ENCODE data around the gene STK17A. TPM values are rescaled to one million over a fixed set of nuclear protein-coding genes. Genes with fewer than 3 reads are reported as not detected.

STK17A gene
- 10 to 100 TPM; 61.7 to 67.6 TPM for total RNA-seq

DNA sequence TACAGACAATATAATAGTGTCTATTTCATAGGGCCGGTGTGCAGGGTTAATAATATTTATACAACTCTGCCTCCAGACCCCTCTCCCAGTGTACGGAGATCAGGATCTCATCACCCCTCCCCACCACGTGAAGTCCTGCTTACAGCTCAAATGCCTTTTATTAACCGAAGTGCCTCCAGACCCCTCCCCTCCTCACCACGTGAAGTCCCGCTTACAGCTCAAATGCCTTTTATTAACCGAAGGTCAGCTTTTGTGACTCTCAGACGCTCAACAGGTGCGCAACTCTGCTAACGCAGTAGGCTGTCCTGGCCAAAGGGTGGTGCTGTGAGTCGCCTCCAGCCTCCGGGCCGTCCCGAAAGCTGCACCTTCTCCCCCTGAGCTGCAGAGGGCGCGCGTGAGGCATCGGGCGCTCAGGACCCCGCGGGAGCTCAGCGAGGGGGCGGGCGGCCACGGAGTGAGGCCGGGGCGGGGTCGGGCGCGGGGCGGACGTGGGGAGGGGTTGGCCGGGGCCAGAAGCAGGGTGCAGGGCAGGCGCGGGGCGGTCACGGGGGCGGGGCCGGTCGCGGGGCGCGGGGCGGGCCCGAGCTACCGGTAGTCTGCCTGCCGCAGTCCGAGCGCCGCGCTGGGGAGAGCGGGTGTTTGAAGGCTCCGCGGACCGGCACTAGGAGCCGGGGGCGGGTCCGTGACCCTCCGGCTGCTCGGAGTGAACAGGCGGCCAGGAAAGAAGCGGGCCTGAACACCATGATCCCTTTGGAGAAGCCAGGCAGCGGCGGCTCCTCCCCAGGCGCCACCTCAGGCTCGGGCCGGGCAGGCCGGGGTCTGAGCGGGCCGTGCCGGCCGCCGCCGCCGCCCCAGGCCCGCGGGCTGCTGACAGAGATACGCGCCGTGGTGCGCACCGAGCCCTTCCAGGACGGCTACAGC is at the start of gene STK17A:
Gene STK17A, plus strand, starts transcription at position 606 of the 921 bp plus-strand sequence. Its CDS starts 136 bp downstream, at position 742.
- H3K4me1 Mint-ChIP-seq (ENCODE audit: low read depth in 2 of 2) = peaks cover 23 to 40% of the 10 kb centered on the region in 2 donors
- no peaks in the 10 kb centered on the region for H3K9me3 Mint-ChIP-seq
- peaks cover 13 to 17% of the 10 kb centered on the region in 2 donors for H3K27me3 Mint-ChIP-seq
- H3K36me3 Mint-ChIP-seq = peaks cover 10% of the 10 kb centered on the region
- ATAC-seq (peak; percentile 92 to 93), DNase-seq (ENCODE audit: low spot score) (peak; percentile 94)
- H3K4me3 Mint-ChIP-seq = peak within 1 kb of the TSS; percentile 96
- peak within 1 kb of the TSS; percentile 91 to 93 for H3K27ac Mint-ChIP-seq

DNA sequence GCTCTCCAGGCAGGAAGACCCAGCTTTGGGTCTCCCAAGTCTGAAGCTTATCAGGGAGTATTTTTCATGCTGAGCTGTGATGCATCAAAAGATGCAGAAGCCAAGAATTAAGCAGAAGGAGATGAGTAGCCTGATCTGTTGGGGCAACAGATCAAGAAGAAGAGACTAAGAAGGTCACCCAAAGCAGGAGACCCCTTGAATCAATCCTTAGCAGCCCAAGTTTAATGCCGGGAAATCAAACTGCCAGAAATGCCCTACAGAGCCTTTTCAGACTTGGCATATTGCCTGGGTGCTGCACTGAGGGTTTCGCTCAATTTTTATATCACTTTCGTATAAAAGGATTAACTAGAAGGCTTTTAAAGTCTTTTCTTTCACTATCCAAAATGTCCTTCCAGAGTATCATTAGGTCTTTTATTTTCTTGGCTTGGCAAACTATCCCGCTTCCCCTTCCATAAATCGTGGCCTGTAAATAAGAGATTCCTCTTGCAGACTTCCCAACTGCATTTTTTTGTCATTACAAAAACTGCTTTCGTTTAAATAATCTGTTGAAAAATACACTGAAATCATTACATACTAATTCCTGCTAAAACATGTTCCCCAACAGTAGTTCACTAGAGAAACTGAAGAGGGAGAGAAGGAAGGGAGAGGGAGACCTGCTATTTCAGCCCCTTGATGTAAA is 49.0 kb upstream of the STK17A start:
- no peak overlapping the region for H3K4me3 Mint-ChIP-seq
- no peaks in the 10 kb centered on the region for H3K36me3 Mint-ChIP-seq
- H3K9me3 Mint-ChIP-seq = no peaks in the 10 kb centered on the region
- H3K27me3 Mint-ChIP-seq = peaks cover 6 to 8% of the 10 kb centered on the region in 2 donors
- H3K4me1 Mint-ChIP-seq (ENCODE audit: low read depth in 2 of 2) = peaks cover 0 to 2% of the 10 kb centered on the region in 2 donors
- H3K27ac Mint-ChIP-seq = no peak overlapping the region
- DNase-seq (ENCODE audit: low spot score) (no peak), ATAC-seq (no peak)

DNA sequence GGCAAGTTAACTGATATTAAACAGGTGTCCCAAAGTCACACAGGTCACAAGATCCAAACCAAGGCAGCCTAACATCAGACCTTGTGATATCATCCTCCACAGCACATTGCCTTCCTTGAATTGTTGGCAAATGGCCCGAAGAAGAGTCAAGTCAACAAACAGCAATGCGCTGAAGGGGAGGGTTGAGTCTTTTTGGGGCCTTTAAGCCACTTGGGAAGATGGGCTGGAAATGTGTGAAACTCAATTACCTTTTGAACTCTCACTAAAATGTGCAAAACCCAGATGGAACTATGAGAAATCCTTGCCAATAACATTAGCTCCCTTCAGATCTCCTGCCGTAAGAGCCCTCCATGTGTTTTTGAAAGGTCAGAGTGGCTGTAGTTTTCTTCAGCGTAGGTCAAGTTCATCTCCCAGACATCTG is 47.9 kb upstream of the STK17A start:
- no peaks in the 10 kb centered on the region for H3K36me3 Mint-ChIP-seq
- ATAC-seq (no peak), DNase-seq (ENCODE audit: low spot score) (no peak)
- no peaks in the 10 kb centered on the region for H3K4me1 Mint-ChIP-seq (ENCODE audit: low read depth in 2 of 2)
- H3K4me3 Mint-ChIP-seq = no peak overlapping the region
- peaks cover 0 to 4% of the 10 kb centered on the region in 2 donors for H3K27me3 Mint-ChIP-seq
- H3K9me3 Mint-ChIP-seq = no peaks in the 10 kb centered on the region
- no peak overlapping the region for H3K27ac Mint-ChIP-seq

DNA sequence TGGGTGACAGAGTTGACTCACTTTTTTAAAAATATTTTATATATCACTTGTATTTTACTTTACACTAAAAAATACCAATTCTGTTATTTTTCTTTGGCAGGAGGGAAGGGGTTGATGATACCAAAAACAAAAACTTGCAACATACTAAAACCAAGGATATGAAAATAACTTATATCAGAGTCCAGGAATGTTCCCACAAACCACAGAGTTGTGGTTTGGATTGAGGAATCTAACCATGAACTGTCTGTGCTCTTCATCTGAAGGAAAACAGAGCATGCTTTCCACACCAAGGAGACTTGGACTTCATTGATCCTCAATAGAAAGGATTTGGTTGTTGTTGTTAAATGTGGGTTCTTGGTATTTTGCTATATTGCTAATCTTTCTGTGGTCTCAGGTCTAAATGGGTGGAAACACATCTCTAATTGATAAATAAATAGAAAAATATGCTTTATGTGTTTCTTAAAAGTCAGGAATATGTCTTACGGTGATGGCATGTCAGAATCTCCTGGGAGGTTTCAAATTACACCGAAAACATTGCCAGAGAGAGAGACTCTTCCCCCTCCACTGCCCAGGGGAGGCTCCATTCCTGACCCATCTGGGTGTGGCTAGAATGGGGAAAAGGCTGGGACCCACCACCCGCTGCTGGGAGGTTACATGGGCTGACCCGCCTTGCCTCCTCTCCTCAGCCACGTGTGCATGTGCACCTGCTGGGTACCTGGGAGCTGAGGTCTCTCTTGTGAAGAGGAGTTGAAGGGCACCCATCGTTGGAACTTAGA is 46.9 kb upstream of the STK17A start:
- H3K27ac Mint-ChIP-seq = no peak overlapping the region
- ATAC-seq (no peak), DNase-seq (ENCODE audit: low spot score) (no peak)
- H3K4me3 Mint-ChIP-seq = no peak overlapping the region
- no peaks in the 10 kb centered on the region for H3K36me3 Mint-ChIP-seq
- H3K4me1 Mint-ChIP-seq (ENCODE audit: low read depth in 2 of 2) = no peaks in the 10 kb centered on the region
- peaks cover 7 to 9% of the 10 kb centered on the region in 2 donors for H3K27me3 Mint-ChIP-seq
- H3K9me3 Mint-ChIP-seq = no peaks in the 10 kb centered on the region

DNA sequence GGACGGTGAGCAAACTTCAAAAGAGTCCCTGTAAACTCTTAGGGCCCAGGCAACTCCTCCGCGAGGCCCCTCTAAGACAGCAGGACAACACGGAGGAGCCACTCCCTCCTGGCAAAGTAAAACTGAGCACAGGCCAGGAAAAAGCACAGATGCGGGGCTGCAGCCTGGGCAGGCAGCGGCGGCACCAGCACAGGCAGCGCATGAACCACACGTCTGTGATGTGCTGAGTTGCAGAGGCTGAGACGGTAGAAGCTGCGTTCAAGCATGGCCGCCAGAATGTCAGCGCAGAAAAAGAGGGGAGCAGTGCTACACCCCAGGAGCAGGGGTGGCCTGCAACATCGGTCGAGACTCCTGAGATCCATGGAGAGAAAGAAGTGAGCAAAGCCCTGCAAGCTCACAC is 46.1 kb upstream of the STK17A start:
- no peak for DNase-seq (ENCODE audit: low spot score)
- Mint-ChIP-seq H3K4me1 (ENCODE audit: low read depth in 2 of 2) (no peaks in the 10 kb centered on the region), H3K9me3 (no peaks in the 10 kb centered on the region), H3K4me3 (no peak overlapping the region), H3K27me3 (peaks cover 11 to 12% of the 10 kb centered on the region in 2 donors), H3K36me3 (no peaks in the 10 kb centered on the region), H3K27ac (no peak overlapping the region)
- no peak for ATAC-seq

DNA sequence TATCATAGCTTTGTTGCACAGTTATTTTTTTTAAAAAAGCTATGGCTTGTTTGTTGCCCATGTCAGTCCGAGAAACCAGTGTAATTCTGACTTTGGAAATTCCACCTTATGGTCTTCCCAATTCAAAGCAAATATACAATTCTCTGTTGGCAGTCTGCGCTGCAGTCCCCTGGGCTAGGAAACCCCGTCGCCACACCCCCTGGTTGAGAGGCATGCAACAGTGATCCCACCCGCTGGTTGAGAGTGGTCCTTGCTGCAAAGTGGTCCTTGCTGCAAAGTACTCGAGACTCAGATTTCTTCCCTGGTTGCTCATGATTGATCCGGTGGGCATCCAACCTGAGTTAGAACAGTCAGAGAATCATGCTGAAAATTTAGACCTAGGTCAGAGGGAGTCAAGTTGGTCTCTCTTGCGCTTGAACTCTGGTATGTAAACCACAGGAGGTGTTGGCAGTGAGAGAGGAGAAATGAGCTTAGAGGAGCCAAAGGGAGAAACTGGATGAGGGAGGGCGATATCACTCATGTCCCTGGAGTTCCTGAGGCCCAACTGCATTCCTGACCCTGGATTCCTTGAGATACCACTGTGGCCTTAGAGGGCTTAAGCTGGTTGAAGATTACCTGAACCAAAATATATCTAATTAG is 45.0 kb upstream of the STK17A start:
- ATAC-seq = no peak
- no peak overlapping the region for H3K27ac Mint-ChIP-seq

DNA sequence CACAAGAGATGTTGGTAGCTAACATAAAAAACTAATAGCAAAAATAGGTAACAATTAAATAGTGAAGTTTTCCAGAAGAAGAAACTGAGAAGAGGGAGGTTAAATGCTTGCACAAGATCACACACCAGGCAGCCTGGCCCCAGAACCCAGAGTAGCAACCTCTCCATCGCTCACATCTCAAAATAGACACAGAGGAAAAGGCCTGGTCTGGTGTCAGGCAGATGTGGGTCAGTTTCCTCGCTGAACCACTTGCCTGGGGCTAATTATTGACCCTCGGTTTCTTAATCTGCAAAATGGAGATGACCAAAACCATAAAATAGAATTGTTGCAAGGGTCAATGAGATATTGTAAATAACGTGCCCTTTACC is 44.5 kb upstream of the STK17A start:
- ATAC-seq (no peak), DNase-seq (ENCODE audit: low spot score) (no peak)
- no peaks in the 10 kb centered on the region for H3K9me3 Mint-ChIP-seq
- no peaks in the 10 kb centered on the region for H3K4me1 Mint-ChIP-seq (ENCODE audit: low read depth in 2 of 2)
- no peaks in the 10 kb centered on the region for H3K36me3 Mint-ChIP-seq
- peaks cover 14 to 19% of the 10 kb centered on the region in 2 donors for H3K27me3 Mint-ChIP-seq
- H3K4me3 Mint-ChIP-seq = no peak overlapping the region
- no peak overlapping the region for H3K27ac Mint-ChIP-seq

More for the DNA sequence above, 45.0 kb upstream of the STK17A start:
- H3K9me3 Mint-ChIP-seq = no peaks in the 10 kb centered on the region
- H3K4me1 Mint-ChIP-seq (ENCODE audit: low read depth in 2 of 2) = no peaks in the 10 kb centered on the region
- no peaks in the 10 kb centered on the region for H3K36me3 Mint-ChIP-seq
- H3K4me3 Mint-ChIP-seq = no peak overlapping the region
- peaks cover 14 to 17% of the 10 kb centered on the region in 2 donors for H3K27me3 Mint-ChIP-seq
- no peak for DNase-seq (ENCODE audit: low spot score)

DNA sequence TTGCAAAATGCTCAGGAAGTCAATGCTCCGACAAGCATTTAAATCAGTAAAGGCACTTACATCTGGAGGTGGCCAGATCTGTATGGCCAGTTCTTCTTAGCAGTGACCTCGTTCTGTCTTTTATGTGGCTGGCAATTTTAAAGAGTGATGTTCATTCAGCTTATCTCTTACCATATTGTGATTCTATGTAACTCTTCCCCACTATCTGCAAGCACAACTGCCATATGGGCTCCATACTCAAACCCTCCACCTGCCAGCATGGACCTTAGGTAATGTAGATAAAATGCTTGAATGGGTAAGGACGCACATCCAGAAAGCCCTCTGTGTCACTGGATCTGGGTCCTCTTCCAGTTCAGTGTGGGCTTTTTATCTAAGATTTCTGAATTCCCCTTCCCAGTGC is 42.4 kb upstream of the STK17A start:
- no peaks in the 10 kb centered on the region for H3K4me1 Mint-ChIP-seq (ENCODE audit: low read depth in 2 of 2)
- no peaks in the 10 kb centered on the region for H3K9me3 Mint-ChIP-seq
- H3K36me3 Mint-ChIP-seq = no peaks in the 10 kb centered on the region
- no peak overlapping the region for H3K27ac Mint-ChIP-seq
- DNase-seq (ENCODE audit: low spot score) (no peak), ATAC-seq (no peak)
- peaks cover 17 to 21% of the 10 kb centered on the region in 2 donors for H3K27me3 Mint-ChIP-seq
- H3K4me3 Mint-ChIP-seq = no peak overlapping the region

DNA sequence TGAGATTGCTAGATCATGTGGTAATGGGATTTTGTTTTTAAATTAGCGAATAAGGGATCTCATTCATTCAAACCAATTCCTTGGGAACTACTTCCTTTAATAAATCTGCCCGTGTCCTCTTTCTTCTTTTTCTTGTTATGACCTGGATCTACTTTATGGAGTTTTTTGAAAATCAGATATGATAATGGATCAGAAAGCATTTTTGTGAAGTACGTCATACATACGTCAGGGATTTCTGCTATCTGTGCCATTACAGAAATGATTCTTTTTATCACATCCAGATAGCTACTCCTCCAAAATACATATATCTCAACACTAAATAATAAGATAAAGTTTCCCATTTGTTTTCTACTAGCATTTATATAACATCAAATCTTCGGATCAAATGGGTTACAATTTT is 40.2 kb upstream of the STK17A start:
- Mint-ChIP-seq H3K4me3 (no peak overlapping the region), H3K27ac (no peak overlapping the region), H3K36me3 (no peaks in the 10 kb centered on the region), H3K4me1 (ENCODE audit: low read depth in 2 of 2) (no peaks in the 10 kb centered on the region), H3K27me3 (peaks cover 31 to 40% of the 10 kb centered on the region in 2 donors), H3K9me3 (no peaks in the 10 kb centered on the region)
- DNase-seq (ENCODE audit: low spot score) (no peak), ATAC-seq (no peak)

DNA sequence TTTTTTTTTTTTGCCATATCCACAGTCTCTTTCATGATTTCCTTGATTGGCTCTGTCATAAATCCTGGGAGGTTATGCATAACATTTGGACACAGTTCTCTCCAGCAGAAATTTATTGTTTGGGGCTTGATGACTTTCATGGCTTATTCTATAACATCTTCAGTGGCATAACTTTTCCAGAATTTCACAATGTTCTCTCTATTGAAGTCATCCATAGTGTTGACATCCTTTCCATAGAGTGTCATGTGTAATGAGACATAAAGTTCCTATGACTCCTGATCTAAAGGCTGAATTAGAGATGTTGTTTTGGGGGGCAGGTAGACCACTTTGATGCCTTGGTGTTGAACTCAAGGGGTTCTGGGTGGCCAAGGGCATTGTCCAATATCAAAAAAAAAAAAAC is 36.7 kb upstream of the STK17A start:
- Mint-ChIP-seq H3K4me1 (ENCODE audit: low read depth in 2 of 2) (no peaks in the 10 kb centered on the region), H3K27me3 (peaks cover 31 to 49% of the 10 kb centered on the region in 2 donors), H3K4me3 (no peak overlapping the region), H3K36me3 (no peaks in the 10 kb centered on the region), H3K27ac (no peak overlapping the region), H3K9me3 (no peaks in the 10 kb centered on the region)
- no peak for DNase-seq (ENCODE audit: low spot score)
- ATAC-seq = no peak

DNA sequence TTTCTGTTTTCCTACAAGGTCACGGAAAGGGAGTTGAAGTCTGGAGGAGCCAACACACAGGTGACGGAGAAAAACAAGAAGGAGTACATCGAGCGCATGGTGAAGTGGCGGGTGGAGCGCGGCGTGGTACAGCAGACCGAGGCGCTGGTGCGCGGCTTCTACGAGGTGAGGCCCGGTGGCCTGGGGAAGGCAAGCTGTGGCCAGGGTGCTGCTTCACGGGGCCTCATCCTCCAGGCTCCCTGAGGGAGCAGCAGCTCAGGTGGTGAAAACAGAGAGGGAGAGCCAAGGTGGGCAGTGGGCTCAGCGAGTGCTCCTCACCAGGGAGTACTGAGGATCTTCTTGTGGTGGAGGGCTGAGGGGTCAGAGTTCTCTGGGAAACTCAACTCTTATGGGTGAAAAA is 32.5 kb upstream of the STK17A start:
- Mint-ChIP-seq H3K4me3 (no peak overlapping the region), H3K27ac (no peak overlapping the region), H3K27me3 (peaks cover 35 to 65% of the 10 kb centered on the region in 2 donors), H3K4me1 (ENCODE audit: low read depth in 2 of 2) (peaks cover 4% of the 10 kb centered on the region in 2 donors), H3K9me3 (no peaks in the 10 kb centered on the region), H3K36me3 (no peaks in the 10 kb centered on the region)
- DNase-seq (ENCODE audit: low spot score) = no peak
- ATAC-seq = no peak

DNA sequence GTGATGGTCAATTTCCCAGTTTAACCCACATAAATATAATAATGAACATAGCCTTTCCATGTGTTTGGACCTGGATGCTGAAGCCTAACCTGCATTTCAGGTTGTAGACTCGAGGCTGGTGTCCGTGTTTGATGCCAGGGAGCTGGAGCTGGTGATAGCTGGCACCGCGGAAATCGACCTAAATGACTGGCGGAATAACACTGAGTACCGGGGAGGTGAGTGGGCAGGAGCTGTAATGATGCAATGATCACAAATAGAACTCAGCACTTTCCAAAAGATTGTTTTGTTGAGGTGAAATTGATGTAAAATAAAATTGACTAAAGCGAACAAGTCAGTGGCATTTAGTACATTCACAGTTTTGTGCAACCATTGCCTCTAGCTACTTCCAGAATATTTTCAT is 30.8 kb upstream of the STK17A start:
- Mint-ChIP-seq H3K9me3 (no peaks in the 10 kb centered on the region), H3K27ac (no peak overlapping the region), H3K36me3 (no peaks in the 10 kb centered on the region), H3K27me3 (peaks cover 29 to 56% of the 10 kb centered on the region in 2 donors), H3K4me3 (no peak overlapping the region), H3K4me1 (ENCODE audit: low read depth in 2 of 2) (peaks cover 4% of the 10 kb centered on the region in 2 donors)
- no peak for DNase-seq (ENCODE audit: low spot score)
- ATAC-seq = no peak

DNA sequence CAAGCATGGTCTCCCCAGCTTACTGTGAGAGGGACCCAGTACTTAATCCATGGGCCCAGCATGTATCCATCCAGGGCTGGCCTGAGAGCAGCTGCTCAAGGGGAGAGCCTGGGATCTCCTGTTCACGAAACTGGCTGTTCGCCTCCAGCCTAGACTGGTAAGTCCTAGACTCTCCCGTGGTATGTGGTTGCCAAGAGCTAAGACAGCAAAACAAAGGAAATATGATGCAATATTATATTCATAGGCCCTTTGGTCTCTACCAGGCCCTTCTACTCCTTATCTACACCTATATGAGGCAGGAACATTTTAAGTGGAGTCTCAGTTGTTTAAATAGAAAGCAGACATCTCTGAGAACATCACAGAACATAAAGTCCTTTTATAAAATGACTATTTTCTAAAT is 28.9 kb upstream of the STK17A start:
- H3K36me3 Mint-ChIP-seq = no peaks in the 10 kb centered on the region
- DNase-seq (ENCODE audit: low spot score) = no peak
- peaks cover 4% of the 10 kb centered on the region in 2 donors for H3K4me1 Mint-ChIP-seq (ENCODE audit: low read depth in 2 of 2)
- H3K4me3 Mint-ChIP-seq = no peak overlapping the region
- peak in 1 of 2 donors; percentile 36 for ATAC-seq
- peaks cover 35 to 70% of the 10 kb centered on the region in 2 donors for H3K27me3 Mint-ChIP-seq
- H3K27ac Mint-ChIP-seq = no peak overlapping the region
- no peaks in the 10 kb centered on the region for H3K9me3 Mint-ChIP-seq
